KMS-11 (cell line): ENCODE results near the gene IFT122.
"Not testable (repeated sequence)": the region's sequence is repeated elsewhere in the genome, so short reads cannot be mapped to it uniquely, and the experiment has no call there.

Experiments
- H2AFZ ChIP-seq: fragments of 200-600 bp; sonication (generic); 2 replicates; pipeline ENCODE4 v1.6.1; 2016; ENCODE audit warnings: antibody characterized with exemption, mixed run types, low read depth
- H3K27ac ChIP-seq: fragments of 200-600 bp; sonication (generic); 2 replicates; pipeline ENCODE4 v1.6.1; 2016; ENCODE audit warnings: mild to moderate bottlenecking, mixed run types
- H3K27me3 ChIP-seq: fragments of 200-600 bp; sonication (generic); 2 replicates; pipeline ENCODE4 v1.6.1; 2017; ENCODE audit warnings: mild to moderate bottlenecking, low read depth, mixed run types, moderate library complexity; ENCODE audit not compliant: insufficient read depth
- H3K36me3 ChIP-seq: fragments of 200-600 bp; sonication (generic); 2 replicates; pipeline ENCODE4 v1.6.1; 2017; ENCODE audit warnings: mild to moderate bottlenecking, mixed run types; ENCODE audit not compliant: insufficient read depth
- H3K4me1 ChIP-seq: fragments of 200-600 bp; sonication (generic); 2 replicates; pipeline ENCODE4 v1.6.1; 2016; ENCODE audit warnings: mild to moderate bottlenecking, low read depth, mixed run types; ENCODE audit not compliant: poor library complexity, severe bottlenecking
- H3K4me2 ChIP-seq: fragments of 200-600 bp; sonication (generic); 2 replicates; pipeline ENCODE4 v1.7.0; 2016; ENCODE audit warnings: mild to moderate bottlenecking, mixed run types
- H3K4me3 ChIP-seq: fragments of 200-600 bp; sonication (generic); IDR thresholded peaks from 2 replicates; pipeline ENCODE4 v1.6.1; 2017; ENCODE audit warnings: low read depth, low read length, mixed read lengths; ENCODE audit not compliant: insufficient read depth
- H3K79me2 ChIP-seq: fragments of 200-600 bp; sonication (generic); 2 replicates; pipeline ENCODE4 v1.6.1; 2016; ENCODE audit warnings: low read depth, mixed run types; ENCODE audit not compliant: insufficient read depth
- H3K9ac ChIP-seq: fragments of 200-600 bp; sonication (generic); 2 replicates; pipeline ENCODE4 v1.6.1; 2016; ENCODE audit warnings: mild to moderate bottlenecking, mixed run types
- H4K20me1 ChIP-seq: fragments of 200-600 bp; sonication (generic); 2 replicates; pipeline ENCODE4 v1.6.1; 2016; ENCODE audit warnings: mild to moderate bottlenecking, mixed run types; ENCODE audit not compliant: insufficient read depth
- TF ChIP-seq, protein P1 (sequence below): fragments of 200-600 bp; sonication (generic); conservative IDR thresholded peaks from 2 replicates; pipeline ENCODE4 v1.6.1; 2017; ENCODE audit warnings: low read depth, mild to moderate bottlenecking, antibody characterized with exemption, low read length, moderate library complexity, mixed read lengths

The IFT122 gene

DNA sequence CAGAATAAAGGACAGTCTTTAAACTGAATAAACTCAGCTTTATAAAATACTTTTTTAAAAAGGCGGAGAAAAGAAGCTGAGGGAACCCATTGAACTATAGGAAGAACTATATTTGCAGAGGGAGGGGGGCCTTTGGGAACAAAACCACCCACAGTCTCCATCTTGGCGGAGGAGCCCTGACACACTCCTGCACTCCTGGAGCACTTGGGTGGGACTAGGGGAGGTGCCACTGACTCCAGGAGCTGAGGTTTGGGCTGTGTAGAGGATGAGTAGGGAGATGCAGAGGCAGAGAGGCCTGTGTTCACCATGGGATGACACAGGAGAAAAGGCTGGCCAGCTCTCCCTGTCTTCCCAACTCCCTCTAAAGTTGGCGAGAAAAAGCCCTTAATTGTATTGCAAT, 35.8 kb downstream of the IFT122 start:
- no peaks in the 10 kb centered on the region for H3K27me3 ChIP-seq
- no peaks in the 10 kb centered on the region for H4K20me1 ChIP-seq
- no peak overlapping the region for H3K27ac ChIP-seq
- H3K79me2 ChIP-seq: no peaks in the 10 kb centered on the region
- H3K4me3 ChIP-seq: no peak overlapping the region
- H3K36me3 ChIP-seq: no peaks in the 10 kb centered on the region
- TF ChIP-seq, protein P1, sequence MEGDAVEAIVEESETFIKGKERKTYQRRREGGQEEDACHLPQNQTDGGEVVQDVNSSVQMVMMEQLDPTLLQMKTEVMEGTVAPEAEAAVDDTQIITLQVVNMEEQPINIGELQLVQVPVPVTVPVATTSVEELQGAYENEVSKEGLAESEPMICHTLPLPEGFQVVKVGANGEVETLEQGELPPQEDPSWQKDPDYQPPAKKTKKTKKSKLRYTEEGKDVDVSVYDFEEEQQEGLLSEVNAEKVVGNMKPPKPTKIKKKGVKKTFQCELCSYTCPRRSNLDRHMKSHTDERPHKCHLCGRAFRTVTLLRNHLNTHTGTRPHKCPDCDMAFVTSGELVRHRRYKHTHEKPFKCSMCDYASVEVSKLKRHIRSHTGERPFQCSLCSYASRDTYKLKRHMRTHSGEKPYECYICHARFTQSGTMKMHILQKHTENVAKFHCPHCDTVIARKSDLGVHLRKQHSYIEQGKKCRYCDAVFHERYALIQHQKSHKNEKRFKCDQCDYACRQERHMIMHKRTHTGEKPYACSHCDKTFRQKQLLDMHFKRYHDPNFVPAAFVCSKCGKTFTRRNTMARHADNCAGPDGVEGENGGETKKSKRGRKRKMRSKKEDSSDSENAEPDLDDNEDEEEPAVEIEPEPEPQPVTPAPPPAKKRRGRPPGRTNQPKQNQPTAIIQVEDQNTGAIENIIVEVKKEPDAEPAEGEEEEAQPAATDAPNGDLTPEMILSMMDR: no peak
- no peak overlapping the region for H2AFZ ChIP-seq
- H3K4me2 ChIP-seq: no peak overlapping the region
- no peak overlapping the region for H3K9ac ChIP-seq
- no peaks in the 10 kb centered on the region for H3K4me1 ChIP-seq

GRCh38 chr3:129476586-129476985, 36.6 kb downstream of the IFT122 start:
- Histone ChIP-seq H3K4me2 (no peak overlapping the region), H4K20me1 (no peaks in the 10 kb centered on the region), H3K36me3 (no peaks in the 10 kb centered on the region), H3K27ac (no peak overlapping the region), H3K4me3 (no peak overlapping the region), H3K27me3 (no peaks in the 10 kb centered on the region), H3K9ac (no peak overlapping the region), H3K79me2 (no peaks in the 10 kb centered on the region), H3K4me1 (no peaks in the 10 kb centered on the region), H2AFZ (no peak overlapping the region)
- TF ChIP-seq, protein P1: no peak

GRCh38 chr3:129481225-129481765, 41.3 kb downstream of the IFT122 start:
- not testable (repeated sequence) for H3K36me3 ChIP-seq, H3K27ac ChIP-seq, H3K79me2 ChIP-seq, H4K20me1 ChIP-seq, H3K4me2 ChIP-seq, H3K9ac ChIP-seq, H2AFZ ChIP-seq, H3K4me3 ChIP-seq, H3K27me3 ChIP-seq, H3K4me1 ChIP-seq

- H3K79me2 ChIP-seq: no peaks in the 10 kb centered on the region
- TF ChIP-seq, protein P1: no peak
- H3K27ac ChIP-seq: no peak overlapping the region
- H3K36me3 ChIP-seq: no peaks in the 10 kb centered on the region
- no peak overlapping the region for H3K4me2 ChIP-seq
- no peaks in the 10 kb centered on the region for H4K20me1 ChIP-seq
- no peaks in the 10 kb centered on the region for H3K27me3 ChIP-seq
- H3K4me1 ChIP-seq: peaks cover 14% of the 10 kb centered on the region
- no peak overlapping the region for H3K4me3 ChIP-seq
- no peak overlapping the region for H3K9ac ChIP-seq
- no peak overlapping the region for H2AFZ ChIP-seq
Measured at GRCh38 chr3:129481766-129482332, 41.8 kb downstream of the IFT122 start.

DNA sequence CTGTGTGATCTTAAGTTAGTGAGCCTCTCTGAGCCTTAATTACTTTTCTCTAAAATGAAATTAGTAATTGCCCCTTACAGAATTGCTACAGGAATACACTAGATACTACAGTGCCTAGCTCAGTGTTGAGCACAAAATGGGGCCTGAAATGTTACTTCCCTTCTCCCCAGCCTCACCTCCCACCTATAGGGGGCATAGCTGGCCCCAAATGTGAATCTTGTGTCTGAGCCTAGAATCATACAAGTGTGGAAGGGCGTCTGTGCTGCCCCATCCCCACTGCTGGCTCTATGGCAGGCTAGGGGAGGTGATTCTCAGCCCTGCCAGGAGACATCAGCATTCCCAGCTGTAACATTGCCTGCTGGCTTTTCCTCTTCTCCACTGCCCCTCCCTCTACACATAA, 42.7 kb downstream of the IFT122 start:
- H3K4me1 ChIP-seq: peaks cover 14% of the 10 kb centered on the region
- no peak overlapping the region for H3K27ac ChIP-seq
- no peak overlapping the region for H3K4me3 ChIP-seq
- no peak overlapping the region for H2AFZ ChIP-seq
- H4K20me1 ChIP-seq: no peaks in the 10 kb centered on the region
- H3K27me3 ChIP-seq: no peaks in the 10 kb centered on the region
- no peak overlapping the region for H3K9ac ChIP-seq
- no peaks in the 10 kb centered on the region for H3K36me3 ChIP-seq
- no peak overlapping the region for H3K4me2 ChIP-seq
- no peaks in the 10 kb centered on the region for H3K79me2 ChIP-seq
- TF ChIP-seq, protein P1: peak; percentile 48
